Right forelimb (tissue), 1 donor: ENCODE results near the gene GRM7.

Experiments
- DNase-seq: peaks from one replicate; pipeline ENCODE4 v3.0.0-alpha.2; 2018

The GRM7 gene

DNA sequence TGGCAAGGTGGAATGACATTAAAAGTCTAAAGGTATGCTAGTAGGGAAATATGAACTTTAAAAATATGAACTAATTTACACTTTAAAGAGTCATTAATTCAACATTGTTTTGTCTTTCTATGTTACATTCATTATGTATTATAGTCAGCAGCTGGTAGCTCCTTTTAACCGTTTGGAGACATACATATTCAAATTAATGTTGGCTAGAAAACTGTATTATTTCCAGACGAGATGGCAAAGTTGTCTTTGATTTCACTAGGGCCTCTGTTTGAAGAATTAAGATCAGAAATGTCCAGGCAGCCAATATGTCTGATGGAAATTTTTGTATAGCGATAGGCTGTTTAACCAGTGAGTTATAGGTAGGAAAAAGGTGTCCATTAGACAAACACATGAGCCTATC lies 817.6 kb downstream of the GRM7 start:
- no peak for DNase-seq

DNA sequence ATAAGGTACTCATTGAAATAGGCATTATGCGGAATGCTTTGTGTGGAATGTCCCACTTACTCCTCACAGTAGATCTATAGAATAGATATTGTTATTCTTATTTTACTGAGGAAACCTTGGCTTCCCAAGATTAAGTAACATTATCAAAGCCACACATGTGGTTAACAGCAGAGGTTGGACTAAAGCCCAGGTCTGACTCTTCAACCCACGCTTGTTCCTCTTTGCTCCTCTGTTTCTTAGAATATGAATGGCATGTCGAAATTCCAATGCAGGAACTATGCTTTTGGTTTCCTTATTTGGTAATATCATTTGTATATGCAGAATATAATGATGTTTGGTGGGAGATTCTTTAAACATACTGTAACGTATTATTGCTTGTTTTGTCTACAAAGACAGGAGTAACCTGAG lies 821.9 kb downstream of the GRM7 start:
- DNase-seq: no peak

DNA sequence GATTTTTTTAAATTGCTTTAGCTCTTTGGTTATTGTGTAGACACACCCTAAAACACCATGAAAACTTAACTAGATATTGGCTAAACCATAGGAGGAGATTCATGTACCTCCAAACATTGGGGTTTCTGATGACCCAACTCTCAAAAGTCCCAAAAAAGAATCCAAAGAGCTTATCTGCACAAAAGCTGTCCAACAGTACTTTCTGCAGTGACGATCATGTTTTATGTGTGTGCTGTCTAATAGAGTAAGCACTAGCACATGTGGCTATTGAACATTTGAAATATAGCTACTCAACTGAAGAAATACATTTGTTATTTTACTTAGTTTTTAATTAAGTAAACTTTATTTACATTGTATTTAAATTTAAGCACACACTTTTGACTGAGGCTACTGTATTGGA lies 822.5 kb downstream of the GRM7 start:
- DNase-seq: no peak

DNA sequence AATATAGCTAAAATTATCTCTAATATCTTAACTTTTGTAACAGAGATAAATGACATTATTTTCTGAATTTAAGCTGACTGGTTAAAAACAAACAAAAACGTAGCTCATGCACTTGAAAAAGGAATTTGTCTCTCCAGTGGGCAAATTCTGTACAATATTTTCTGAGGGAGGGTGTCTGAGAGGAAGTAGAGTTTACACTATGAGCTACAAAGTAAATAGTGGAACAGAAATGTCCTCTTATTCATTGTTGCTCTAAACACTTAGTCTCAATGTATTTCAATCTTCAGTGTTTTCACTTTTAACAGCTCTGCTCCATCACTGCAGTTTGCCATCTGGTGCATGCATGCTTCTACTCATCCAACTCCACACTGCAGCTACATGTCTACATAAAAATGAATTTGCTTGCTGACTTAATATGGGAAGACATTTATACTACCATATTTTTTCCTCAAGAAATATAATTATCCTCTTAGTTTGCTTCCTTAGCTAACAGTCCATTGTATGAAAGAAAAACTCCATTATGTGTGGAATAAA lies 823.3 kb downstream of the GRM7 start:
- no peak for DNase-seq

DNA sequence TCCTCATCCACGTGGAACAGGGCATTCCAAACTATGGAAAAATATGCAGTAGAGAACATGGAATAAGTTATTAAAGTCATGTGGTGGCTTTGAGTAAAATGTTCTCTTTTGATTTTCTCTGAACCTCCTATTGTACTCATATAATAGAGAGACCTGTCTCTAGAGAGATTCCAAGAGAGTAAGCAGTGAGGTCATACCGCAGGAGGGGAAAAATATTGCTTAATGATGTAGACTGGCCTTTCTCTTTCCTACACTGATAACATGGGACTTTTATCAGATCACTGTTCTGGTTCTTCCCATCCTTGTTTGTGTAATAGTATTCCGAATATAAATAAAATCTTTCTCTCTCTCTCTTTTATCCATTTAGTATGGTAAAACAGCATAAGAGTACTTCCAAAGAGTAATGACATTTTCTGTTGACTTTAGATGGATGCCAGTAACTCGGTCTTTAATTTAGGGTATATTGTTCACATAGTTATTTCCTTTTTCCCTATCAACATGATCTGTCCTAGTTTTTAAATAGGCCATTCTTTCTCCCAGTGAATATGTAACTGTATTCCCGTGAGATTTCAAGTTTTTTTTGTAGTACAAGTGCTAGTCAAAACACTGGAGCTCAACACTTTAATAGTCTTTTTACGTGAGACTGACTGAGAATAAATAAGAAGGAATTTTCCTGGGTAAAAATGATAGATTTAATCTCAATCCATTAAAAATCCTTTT lies 826.7 kb downstream of the GRM7 start:
- DNase-seq: no peak

DNA sequence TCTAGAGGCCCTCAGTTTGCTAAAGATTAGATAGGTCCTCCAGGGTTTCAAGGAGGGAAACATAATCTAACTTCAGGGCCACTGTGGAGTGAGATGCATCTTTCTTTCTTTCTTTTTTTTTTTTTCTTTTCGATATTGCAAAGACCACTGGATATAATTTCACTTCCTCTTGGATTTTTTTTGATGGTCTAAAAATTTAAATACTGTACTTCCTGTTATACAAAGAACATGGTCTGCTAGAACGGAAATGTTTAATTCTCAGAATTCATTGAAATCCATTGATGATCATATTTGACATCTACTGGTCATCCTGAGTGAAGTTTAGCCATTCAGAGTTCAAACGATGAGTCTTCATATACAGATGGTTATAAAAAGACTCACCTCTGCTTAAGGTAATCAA lies 832.0 kb downstream of the GRM7 start:
- no peak for DNase-seq

DNA sequence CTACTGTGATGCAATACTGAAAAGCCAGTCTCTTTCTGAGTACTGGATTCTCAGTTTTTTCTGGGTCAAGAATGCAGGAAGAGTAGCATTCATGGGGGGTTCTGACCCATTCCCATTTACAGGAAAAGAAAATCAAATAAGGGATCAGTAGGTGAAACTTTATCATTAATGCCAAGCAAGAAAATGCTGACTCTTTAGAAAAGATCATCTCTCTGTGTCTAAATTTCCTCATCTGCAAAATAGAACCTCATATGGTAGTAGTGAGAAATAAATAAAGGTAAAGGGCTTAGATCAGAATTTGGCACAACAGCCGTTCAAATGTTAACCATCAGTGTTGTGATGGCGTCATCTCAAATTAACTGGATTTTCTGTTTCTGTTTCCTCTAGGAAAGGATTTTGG lies 833.1 kb downstream of the GRM7 start:
- DNase-seq: no peak

DNA sequence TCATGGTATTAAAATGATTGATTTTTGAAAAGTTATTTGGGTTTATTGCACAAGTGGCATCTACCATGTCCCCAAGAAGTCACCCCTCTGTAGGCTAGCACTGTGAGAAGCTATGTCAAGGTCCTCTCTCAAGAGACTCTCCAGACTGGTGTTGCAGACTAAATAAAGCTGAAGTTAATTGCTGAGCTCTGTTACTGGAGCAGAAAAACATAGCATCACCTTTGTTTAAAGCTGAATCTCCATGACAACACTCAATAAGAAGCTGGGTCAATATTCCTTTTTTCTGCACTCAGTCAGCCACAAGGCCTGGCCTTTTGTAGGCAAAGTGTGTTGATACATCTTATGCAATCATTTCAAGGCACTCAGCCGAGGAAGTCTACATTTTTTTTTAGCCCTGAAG lies 834.1 kb downstream of the GRM7 start:
- no peak for DNase-seq

DNA sequence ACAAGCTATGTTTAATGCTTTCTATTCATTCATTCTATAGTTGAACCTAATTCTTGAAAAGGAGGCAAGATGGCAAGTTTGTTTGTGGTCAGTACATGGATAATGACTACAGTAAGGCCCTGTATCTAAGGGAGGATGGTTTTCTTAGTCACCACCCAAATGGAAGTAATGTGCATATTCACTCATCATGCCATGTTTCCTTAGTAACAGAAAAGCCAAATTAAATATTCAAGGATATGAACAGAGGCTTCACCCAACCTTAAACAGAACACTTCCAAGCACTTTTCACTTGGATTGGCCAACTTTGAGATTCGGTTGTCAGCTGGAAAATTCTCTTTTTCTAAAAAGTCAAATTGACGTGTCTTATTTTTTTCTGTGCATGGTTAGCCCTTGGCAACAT lies 835.4 kb downstream of the GRM7 start:
- DNase-seq: no peak

DNA sequence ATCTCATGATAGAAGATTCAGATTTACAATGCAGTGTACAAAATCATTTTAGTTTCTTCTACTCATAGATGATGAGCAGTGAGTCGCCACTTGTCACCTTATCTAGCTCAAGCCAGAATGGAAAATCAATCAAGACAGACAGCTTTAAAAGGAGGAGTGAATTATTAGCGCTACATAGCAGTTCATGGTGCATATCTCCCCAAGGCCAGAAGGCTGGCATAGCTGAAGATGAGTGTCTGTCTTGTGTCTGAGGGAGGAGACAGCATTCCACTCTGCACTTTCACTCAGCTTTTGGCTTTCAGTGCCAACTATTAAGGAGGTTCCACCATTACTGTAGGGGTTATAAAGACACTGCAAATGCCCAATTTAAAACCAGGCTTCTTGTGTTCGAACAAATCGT lies 836.6 kb downstream of the GRM7 start:
- no peak for DNase-seq

DNA sequence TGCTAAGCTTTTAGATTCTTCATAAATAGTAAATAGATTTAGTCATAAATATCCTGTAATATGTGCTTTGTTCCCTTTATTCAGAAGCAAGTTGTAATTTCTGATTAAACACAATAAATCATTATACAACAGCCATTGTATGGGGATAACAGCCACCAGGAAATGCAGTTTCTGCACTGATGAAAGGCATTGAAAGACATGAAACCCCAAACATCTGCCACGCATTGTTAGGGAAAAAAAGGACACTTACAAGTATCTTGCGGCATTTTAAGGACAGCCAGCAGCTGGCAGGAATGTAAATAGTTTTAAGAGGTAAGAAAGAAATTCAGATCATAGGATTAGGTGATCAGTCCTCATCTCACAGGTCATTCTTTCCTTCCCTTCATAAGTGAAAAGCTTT lies 839.6 kb downstream of the GRM7 start:
- DNase-seq: no peak

DNA sequence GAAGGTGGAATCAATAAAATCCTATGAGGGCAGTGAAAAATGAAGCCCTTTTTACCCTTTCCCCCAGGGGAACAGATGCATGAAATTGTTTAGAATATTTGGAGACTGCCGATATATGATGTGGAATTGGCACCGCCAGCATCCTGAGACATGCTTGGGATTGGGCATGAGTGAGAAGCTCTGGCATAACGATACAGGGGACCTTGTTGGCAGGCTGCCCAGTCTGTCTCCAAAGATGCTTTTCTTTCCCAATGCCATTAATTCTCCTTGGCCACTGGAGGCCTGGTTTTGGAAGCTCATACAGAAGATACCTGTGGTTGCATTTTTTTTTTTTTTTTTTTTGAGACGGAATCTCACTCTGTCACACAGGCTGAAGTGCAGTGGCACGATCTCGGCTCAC lies 840.1 kb downstream of the GRM7 start:
- no peak for DNase-seq

DNA sequence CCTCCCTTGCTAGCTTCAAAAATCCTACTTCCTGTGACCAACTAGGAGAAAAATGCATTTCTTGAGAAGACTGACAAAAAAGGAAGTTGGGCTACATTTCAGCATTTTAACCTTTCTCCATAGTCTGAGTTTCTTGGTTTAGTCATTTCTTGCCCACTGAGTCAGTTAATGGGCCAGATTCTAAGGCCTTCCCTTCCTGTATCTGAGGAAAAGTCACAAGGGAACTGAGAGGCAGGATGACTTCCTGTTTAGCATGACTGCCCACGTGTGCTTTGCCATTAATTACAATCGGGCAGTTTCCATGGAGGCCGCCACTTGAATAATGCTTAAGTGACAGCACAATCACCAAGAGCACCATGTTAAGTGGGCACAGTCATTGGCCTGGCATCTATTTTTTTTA lies 846.3 kb downstream of the GRM7 start:
- no peak for DNase-seq

DNA sequence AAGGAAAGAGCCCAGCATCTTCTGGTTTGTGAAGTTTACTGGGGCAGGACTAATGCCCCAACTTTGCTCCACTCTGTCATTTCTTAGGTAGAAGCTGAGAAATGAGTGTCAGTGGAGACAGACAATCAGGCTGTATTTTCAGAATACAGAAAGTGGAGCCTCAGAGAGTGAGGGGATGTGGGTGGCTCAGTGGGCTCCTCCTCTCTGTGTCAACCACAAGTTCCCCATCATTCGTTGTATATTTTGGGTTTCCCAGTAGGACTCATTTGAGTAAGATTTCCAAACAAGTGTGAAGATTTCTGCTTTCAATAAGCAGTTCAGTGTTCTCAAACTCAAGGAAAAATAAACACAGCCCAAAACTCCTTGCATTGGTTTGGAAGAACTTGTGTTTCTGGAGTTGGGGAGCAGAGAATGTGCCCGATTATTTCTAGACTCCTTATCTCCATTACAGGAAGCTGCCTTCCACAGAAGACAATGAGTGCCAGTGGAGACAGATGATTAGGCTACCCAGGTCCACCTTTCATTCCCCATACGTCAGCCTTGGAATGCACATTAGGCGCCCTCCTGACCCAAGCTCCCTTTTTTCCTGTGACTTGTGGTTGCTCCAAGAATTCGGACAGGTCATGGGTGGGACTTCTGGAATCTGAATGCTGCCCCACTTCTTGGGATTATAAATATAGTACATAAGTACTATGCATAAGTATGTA lies 848.6 kb downstream of the GRM7 start:
- no peak for DNase-seq

DNA sequence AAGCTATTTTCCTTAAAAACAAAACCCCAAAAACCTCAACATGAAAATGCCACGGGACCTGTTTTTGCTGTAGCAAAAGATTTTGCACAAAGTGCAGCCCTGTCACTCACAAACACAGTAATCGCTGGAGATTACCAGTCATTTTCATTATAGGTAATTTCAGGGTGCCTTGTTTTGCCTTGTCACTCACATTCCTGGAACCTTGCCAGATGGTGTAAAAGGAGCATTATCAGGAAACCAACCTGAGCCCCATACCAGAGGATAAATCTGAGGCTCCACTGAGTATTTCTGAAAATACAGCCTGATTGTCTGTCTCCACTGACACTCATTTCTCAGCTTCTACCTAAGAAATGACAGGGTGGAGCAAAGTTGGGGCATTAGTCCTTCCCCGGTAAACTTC lies 849.4 kb downstream of the GRM7 start:
- no peak for DNase-seq

DNA sequence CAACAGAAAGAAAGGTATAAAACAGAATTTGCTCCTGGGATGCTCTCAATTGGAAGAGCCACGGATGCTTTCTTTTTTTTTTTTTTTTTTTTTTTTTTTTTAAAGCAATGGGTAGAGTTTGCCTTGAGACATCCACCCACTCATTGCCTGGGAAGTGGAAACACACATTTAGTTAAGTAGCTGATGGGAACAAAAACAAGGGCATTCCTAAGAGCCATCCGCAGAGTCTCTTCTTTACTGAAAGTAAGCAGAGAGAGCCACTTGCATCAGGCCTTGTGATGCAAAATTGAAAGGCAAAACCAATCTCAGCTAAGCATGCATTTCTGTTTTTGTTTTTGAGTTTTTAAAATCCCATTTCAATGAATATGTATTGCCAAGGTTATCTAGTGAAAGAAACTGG lies 852.8 kb downstream of the GRM7 start:
- no peak for DNase-seq

DNA sequence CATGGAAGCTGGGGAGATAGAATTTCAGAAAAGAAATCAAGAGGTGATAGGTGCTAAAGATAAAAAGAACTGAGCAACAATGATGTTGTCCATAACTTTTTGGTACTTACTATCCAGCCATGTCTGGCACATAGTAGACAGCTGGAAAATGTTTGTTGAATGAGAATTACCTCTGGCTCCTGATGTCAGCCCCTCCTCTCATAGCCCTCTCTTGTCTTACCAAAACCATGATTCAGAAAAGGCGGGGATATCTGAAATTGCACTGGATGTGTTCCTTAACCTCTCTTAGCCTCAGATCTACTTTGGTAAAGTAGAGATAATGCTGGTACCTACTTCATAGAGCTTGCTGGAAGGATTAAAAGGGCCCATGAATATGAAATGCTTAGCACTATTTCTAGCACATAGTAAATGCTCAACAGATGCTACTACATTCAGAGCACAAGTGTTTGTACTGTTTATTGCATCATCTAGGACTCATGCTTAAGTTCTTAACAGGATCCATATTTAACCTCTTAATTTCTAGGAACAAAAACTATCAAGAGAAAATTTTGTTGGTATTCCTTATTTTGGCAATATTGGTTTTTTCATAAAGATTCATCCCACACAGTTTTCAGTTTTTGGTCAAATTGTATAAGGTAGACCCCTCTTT lies 859.9 kb downstream of the GRM7 start:
- DNase-seq: no peak

DNA sequence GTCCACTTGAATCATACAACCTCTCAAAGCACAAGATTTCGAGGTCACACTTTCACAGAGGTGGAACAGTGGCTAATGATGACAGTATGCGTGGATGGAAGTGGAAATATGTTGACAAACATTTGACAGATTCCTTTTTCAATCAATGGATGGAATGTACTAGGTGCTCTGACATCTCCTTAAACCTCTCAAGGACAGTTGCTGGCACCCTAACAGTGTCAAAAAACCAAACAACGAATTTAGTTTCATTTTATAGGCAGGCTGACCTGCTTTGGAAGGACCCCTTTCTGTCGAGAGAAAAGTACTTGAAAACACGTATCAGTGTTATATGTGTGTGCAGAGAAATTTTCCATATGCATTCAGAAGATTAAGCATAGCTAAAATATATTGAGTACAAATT lies 861.0 kb downstream of the GRM7 start:
- no peak for DNase-seq

DNA sequence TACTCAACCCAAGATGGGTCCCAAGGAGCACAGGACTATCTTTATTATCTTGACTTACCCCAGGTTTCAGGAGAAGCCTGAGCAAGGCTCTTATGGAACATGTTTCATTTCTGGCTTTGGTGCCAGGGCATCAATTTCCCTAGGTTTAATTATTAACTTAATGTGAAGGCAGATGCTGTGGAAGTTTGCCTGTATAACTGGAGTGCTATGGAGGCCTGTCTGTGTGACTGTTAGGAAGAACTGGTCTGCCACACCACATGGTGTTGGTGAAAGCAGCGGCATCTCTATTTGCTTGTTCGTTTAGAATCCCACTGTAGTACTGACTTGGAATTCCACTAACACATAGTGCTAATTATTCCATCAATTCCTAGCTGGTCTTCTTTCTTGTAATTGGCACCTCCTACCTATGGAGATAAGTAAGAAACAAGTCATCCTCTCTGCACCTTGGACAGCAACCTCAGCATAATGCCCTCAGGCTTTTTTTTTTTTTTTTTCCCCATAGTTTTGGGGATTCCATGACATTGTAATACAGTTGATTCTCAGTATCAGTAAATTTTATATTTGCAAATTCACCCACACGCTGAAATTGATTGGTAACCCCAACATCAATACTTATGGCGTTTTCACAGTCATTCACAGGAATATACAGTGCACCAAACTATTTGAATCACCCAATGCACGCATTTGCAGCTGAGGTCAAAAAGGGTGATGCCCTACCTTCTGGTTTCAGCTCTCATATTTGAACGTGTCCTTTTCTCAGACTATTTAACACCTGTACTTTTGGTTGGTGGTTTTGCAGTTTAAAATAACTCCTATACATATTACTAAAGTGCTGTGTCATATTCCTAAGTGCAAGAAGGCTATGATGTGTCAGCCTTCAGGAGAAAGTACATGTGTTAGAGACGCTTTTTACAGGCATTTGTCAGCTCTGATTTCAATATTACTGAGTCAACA lies 867.9 kb downstream of the GRM7 start:
- DNase-seq: no peak

DNA sequence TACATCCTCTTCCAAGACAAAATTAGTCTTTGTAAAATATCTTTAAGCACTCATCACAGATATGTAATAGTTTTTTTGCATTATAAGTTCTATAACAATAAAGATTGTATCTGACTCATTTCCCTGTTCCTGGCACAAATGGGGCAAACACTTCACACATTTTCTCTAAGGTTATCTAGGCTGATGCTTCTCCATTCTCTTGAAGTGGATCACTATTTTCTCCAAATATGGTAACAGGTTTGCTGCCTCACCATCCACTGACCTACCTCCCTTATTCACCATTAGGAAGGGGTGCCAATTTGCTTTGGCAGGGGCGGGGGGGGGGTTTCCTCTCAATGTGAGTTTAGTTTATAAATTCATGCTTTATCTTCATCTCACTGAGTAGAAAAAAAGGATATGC lies 873.0 kb downstream of the GRM7 start:
- no peak for DNase-seq

DNA sequence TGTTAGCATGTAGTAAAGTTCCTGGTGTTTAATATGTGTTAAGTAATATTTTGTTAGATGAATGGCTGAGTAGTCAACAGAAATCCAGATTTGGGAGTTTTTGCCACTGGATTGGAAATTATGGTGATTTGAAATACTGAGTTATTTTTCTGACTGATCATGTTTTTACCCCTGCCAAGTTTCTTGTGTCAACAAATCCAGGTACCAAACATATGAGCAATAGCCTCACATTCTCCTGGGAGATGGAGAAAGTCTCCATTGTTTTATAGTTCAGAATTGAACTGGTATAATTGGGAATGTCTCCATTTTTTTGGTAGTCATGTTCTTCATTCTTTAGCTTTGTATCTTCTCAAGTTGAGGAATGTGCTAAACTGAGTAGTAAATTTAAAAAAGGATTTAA lies 873.5 kb downstream of the GRM7 start:
- DNase-seq: no peak

DNA sequence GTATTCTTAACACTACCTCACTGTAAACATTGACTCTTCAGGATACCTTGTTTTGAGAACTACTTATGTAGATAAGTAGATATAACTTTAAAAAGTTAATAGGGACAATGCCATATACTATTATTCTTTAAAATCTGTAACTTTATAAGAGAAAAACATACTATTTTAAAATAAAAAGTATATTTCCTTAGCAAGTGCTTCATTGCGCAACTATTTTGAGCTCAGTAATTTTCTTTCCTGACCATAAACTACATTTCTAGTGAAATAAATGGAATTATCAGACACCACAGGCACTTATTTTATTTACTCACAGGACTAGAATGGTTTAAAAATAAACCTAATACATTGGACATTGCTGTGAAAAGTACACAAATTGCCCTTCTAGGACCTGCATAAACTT lies 876.3 kb downstream of the GRM7 start:
- DNase-seq: no peak

DNA sequence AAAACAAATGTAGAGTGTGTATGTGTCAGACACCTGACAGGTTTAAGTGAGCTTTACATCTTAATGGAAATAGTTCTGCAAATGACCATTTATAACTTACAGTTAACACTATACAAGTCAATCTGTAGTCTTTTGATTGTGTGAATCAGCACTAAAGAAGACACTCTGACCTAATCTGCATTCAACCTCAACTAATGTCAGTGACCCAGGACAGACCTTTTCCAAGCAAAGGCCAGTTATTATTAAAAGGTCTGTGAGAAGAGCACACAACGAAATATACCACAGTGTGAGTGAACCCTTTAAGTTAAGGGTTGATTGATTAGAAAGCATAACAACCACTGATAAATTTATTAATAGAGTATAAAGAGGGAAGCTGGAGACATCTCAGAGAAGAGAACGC lies 878.8 kb downstream of the GRM7 start:
- no peak for DNase-seq
